ENCODE data around the gene TENT4A. TPM values are rescaled to one million over a fixed set of nuclear protein-coding genes. Genes with fewer than 3 reads are reported as not detected.

The TENT4A gene
- total and polyA plus RNA-seq, 2 of the 13 experiments (the other 11 are each of a cell fraction or from before 2014, with no cell fraction given): 6.3 to 13.3 TPM

DNA sequence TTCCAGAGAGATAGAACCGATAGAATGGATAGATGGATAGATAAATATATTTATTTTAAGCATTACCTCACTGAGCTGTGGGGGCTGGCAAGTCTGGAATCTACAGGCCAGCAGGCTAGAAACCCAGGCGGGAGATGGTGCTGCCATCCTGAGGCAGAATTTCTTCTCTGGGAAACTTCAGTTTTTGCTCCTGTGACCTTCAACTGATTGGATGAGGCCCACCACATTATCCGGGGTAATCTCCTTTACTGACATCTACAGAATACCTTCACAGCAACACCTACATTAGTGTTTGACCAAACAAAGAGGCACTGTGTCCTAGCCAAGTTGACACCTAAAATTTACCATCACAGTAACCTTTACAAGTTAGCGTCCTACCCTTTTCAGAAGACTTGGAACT lies 29.2 kb upstream of the TENT4A start:
- Histone ChIP-seq H3K27me3 (ENCODE audit: control insufficient read depth in 1 of 2, insufficient read depth in 2 of 2, low read length in 2 of 2) (no peaks in the 10 kb centered on the region; a peak in 1 of 5 replicates), H3K4me1 (ENCODE audit: insufficient read depth, low read length) (peaks cover 6% of the 10 kb centered on the region; the same call in 1 of the 2 replicates), H4K20me1 (ENCODE audit: insufficient read depth, low read length) (no peaks in the 10 kb centered on the region), H3K36me3 (replicated peaks in 1 of 2; ENCODE audit: control insufficient read depth in 1 of 2, insufficient read depth in 2 of 2, low read length in 2 of 2) (no peaks in the 10 kb centered on the region), H3K4me3 (replicated peaks in 1 of 3; ENCODE audit: insufficient read depth in 1 of 3, low read depth in 2 of 3, low read length in 3 of 3) (no peak overlapping the region), H3K27ac (ENCODE audit: extremely low read length, insufficient read depth, low read length) (no peak overlapping the region), H3K79me2 (ENCODE audit: insufficient read depth, low read length) (no peaks in the 10 kb centered on the region), H3K9me3 (ENCODE audit: low read length) (no peaks in the 10 kb centered on the region), H3K9ac (ENCODE audit: insufficient read depth, low read depth, low read length) (no peak overlapping the region), H3K4me2 (ENCODE audit: low read depth, low read length) (no peak overlapping the region), H2AFZ (ENCODE audit: low read length) (no peak overlapping the region)
- in situ Hi-C loops (cut with HindIII; ENCODE audit: extremely low pct_ligation_motif_present, low pct_unique_long_range_greater_than_20kb) (no loop called here), intact Hi-C loops (cut with micrococcal nuclease; ENCODE audit: unreplicated experiment) (no loop called here)
- TF ChIP-seq YEATS2 (CRISPR knock-in tag; IDR thresholded peaks at IDR 0.05; ENCODE audit: borderline replicate concordance) (no peak), NFYB (CRISPR knock-in tag; IDR thresholded peaks at IDR 0.05) (no peak), JDP2 (CRISPR knock-in tag; IDR thresholded peaks at IDR 0.05; ENCODE audit: borderline replicate concordance) (no peak), SMAD3 (CRISPR knock-in tag; IDR thresholded peaks at IDR 0.05) (no peak), TCF7 (IDR thresholded peaks at IDR 0.05; ENCODE audit: low read depth) (no peak), GABPA (IDR thresholded peaks at IDR 0.05; ENCODE audit: low read depth, low read length) (no peak), GABPA (CRISPR knock-in tag; IDR thresholded peaks at IDR 0.05; ENCODE audit: low read depth) (no peak), ZNF570 (CRISPR knock-in tag; IDR thresholded peaks at IDR 0.05; ENCODE audit: borderline replicate concordance) (no peak), ZNF75D (CRISPR knock-in tag; IDR thresholded peaks at IDR 0.05; ENCODE audit: borderline replicate concordance) (no peak), NFIB (CRISPR knock-in tag; IDR thresholded peaks at IDR 0.05; ENCODE audit: borderline replicate concordance) (no peak)
- TF ChIP-seq, protein P1, sequence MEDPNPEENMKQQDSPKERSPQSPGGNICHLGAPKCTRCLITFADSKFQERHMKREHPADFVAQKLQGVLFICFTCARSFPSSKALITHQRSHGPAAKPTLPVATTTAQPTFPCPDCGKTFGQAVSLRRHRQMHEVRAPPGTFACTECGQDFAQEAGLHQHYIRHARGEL (CRISPR knock-in tag; IDR thresholded peaks at IDR 0.05): no peak
- TF ChIP-seq, protein P2, sequence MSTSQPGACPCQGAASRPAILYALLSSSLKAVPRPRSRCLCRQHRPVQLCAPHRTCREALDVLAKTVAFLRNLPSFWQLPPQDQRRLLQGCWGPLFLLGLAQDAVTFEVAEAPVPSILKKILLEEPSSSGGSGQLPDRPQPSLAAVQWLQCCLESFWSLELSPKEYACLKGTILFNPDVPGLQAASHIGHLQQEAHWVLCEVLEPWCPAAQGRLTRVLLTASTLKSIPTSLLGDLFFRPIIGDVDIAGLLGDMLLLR (CRISPR knock-in tag; IDR thresholded peaks at IDR 0.05): no peak
- no TSS peak for BruUV-seq (replicated peaks)
- CTCF ChIA-PET (ENCODE audit: low intra/inter-chr PET ratio, low total read pairs): no interaction called here
- ATAC-seq (no peak), DNase-seq (ENCODE audit: low spot score) (no peak), FAIRE-seq (no peak)
- WGBS (ENCODE audit: low lambda C conversion rate): 19% methylated on average over 4 of the region's 4 CpGs
- POLR2A ChIA-PET: no interaction called here

All from HepG2 (cell line).